Prostate gland (tissue), 2 donors: ENCODE measurements around the gene GAK. TPM values are rescaled to one million over a fixed set of nuclear protein-coding genes. Genes with fewer than 3 reads are reported as not detected.

ENCODE experiments used
- DNase-seq: peaks from one replicate; pipeline ENCODE4 v3.0.0-alpha.2; 2019; ENCODE audit warnings: low spot score
- H3K27ac ChIP-seq, 2 donors: fragments of 200-600 bp; sonication (generic); 2 replicates each; pipeline ENCODE4 v1.5.1; 2017 to 2019
- H3K27me3 ChIP-seq: fragments of 200-600 bp; sonication (generic); replicated peaks from 2 replicates; pipeline ENCODE4 v1.5.1; 2019; ENCODE audit not compliant: insufficient read depth
- H3K36me3 ChIP-seq, 2 donors: fragments of 200-600 bp; sonication (generic); 1 replicate in 1 of 2; 2 replicates in 1 of 2; pipeline versions ENCODE4 v1.5.1 to v1.8.1; 2017 to 2019
- H3K4me1 ChIP-seq: fragments of 200-600 bp; sonication (generic); replicated peaks from 2 replicates; pipeline ENCODE4 v1.5.1; 2019
- H3K4me3 ChIP-seq, 2 donors: fragments of 200-600 bp; sonication (generic); 2 replicates each; pipeline ENCODE4 v1.5.1; 2017 to 2019
- H3K9me3 ChIP-seq: fragments of 200-600 bp; sonication (generic); 2 replicates; pipeline ENCODE4 v1.5.1; 2017
- CTCF ChIP-seq, 4 experiments: fragments of 200-600 bp in 2 of 4; fragments of 450-650 bp in 2 of 4; sonication (generic) in 2 of 4; IDR thresholded peaks; 1 replicate in 3 of 4; 2 replicates in 1 of 4; pipeline ENCODE4 v1.5.1; 2016 to 2019; ENCODE audit warnings: antibody characterized with exemption in 4 of 4, mild to moderate bottlenecking in 2 of 4, moderate library complexity in 2 of 4
- POLR2A ChIP-seq: fragments of 450-650 bp; IDR thresholded peaks from one replicate; pipeline ENCODE4 v1.6.1; 2016; ENCODE audit warnings: antibody characterized with exemption, mild to moderate bottlenecking
- POLR2AphosphoS5 ChIP-seq: sonication (generic); formaldehyde crosslinking; IDR thresholded peaks from one replicate; pipeline ENCODE4 v1.6.1; 2017; ENCODE audit warnings: antibody characterized with exemption
- WGBS: methylation state at CpG from one replicate; pipeline ENCODE4 v1.1.5; 2018; 5-methylcytosine and 5-hydroxymethylcytosine counted together
- intact Hi-C: fragments of 100-400 bp; cut with DNase I; formaldehyde crosslinking; loops from one replicate; pipeline ENCODE4 v1.14.2; 2022
- total RNA-seq, 2 donors: library from RNA; depleted of rRNA; stranded (reverse); fragments of >200 nt; gene quantifications; one replicate each; pipeline ENCODE4 v1.1.0, GENCODE V29; 2016

The GAK gene
- total RNA-seq, 2 donors from 2014 or later = 158 to 181 TPM

DNA sequence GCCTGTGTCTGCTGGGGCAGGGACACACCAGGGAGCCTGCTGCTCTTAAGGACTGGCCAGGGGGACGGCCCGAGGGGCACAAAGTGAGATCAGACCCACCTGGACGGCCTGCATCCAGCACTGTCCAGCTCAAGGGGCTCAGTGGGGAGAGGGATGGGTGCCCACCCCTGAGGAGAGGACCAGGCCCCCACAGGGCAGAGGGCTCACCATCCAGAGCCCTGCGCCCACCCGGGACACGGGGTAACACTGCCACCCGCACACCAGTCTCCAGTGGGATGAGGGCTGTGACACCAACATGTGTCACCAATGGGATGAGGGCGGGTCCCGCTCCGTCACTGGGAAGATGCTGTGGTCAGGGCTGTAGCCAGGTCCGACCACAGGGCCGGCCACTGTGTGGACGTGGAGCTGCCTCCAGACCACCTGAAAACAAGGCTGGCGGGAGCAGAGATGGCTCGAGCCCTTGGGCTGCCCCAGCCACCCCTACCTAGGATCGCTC lies 28.1 kb upstream of the GAK start:
- Histone ChIP-seq H3K4me3 (no peak overlapping the region), H3K9me3 (no peaks in the 10 kb centered on the region), H3K36me3 (no peaks in the 10 kb centered on the region), H3K4me1 (no peaks in the 10 kb centered on the region), H3K27me3 (no peaks in the 10 kb centered on the region), H3K27ac (no peak overlapping the region)
- DNase-seq = no peak
- intact Hi-C loops = no loop called here
- 88% methylated on average over 14 of the region's 16 CpGs for WGBS
- no peak for TF ChIP-seq CTCF (IDR thresholded peaks at IDR 0.05)

DNA sequence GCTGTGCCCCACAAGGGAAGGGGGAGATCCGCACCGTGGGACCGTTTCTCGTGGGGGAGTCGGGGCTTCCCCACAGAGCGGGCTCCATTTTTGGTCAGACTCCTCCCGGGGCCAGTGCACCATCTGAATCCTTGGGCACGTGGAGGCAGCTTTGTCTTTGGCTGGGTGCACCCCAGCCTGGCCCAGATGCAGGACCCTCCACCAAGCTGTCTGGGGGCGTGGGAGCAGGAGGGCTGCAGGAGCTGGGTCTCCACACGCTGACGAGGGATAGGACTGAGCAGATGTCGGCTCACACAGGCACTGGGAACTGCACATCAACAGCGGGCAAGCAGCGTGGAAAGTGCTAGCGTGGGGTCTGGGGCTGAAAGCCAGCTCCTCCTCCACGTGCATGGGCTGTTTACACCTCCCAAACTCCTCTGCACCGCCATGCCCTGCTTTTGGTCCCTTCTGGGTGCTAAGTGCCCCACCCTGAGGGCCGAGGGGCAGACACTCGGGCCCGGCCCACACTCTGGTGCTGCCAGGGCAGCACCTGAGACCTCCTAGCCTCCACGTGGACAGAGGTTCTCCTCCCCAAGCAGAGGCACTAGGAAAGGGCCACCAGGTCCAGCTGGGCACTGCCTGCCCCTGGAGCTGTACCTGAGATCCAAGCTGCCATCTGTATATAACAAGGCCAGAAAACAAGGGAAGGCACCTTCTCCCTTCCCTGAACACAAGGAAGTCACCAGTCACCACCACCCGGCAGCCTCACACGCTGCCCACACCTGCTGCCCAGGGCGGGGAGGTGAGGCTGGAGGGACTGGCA lies 27.4 kb upstream of the GAK start:
- intact Hi-C loops = no loop called here
- H3K27me3 ChIP-seq = no peaks in the 10 kb centered on the region
- H3K27ac ChIP-seq = no peak overlapping the region
- no peak for TF ChIP-seq CTCF (IDR thresholded peaks at IDR 0.05)
- TF ChIP-seq POLR2AphosphoS5 = no peak
- TF ChIP-seq POLR2A = no peak
- DNase-seq = no peak
- H3K36me3 ChIP-seq = no peaks in the 10 kb centered on the region
- no peaks in the 10 kb centered on the region for H3K9me3 ChIP-seq
- H3K4me3 ChIP-seq = no peak overlapping the region
- WGBS = 89% methylated on average over 23 of the region's 24 CpGs
- no peaks in the 10 kb centered on the region for H3K4me1 ChIP-seq

- no peak for DNase-seq
- WGBS = 80% methylated on average over 17 of the region's 17 CpGs
Measured at GRCh38 chr4:958696-959337, 26.7 kb upstream of the GAK start.

DNA sequence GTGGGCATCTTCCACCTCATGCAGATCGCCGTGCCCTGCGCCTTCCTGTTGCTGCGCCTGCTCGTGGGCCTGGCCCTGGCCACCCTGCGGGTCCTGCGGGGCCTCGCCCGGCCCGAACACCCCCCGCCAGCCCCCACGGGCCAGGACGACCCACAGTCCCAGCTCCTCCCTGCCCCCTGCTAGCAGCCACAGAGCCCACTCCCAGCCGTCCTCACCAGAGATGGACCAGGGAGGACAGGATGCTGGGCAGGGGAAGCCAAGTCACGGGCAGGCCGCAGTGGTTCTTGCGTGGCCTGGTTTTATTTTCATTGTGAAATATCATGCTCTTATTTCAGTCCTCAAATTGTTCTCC lies 26.2 kb upstream of the GAK start:
- intact Hi-C loops = no loop called here
- WGBS = 89% methylated on average over 17 of the region's 17 CpGs
- no peak for TF ChIP-seq POLR2A
- TF ChIP-seq CTCF (IDR thresholded peaks at IDR 0.05) = no peak
- no peak for TF ChIP-seq POLR2AphosphoS5
- H3K9me3 ChIP-seq = no peaks in the 10 kb centered on the region
- H3K4me3 ChIP-seq = no peak overlapping the region
- H3K36me3 ChIP-seq = no peaks in the 10 kb centered on the region
- DNase-seq = no peak
- no peaks in the 10 kb centered on the region for H3K27me3 ChIP-seq
- H3K27ac ChIP-seq = no peak overlapping the region
- H3K4me1 ChIP-seq = no peaks in the 10 kb centered on the region

More at GRCh38 chr4:958696-959337, 26.7 kb upstream of the GAK start:
- H3K4me3 ChIP-seq = no peak overlapping the region
- intact Hi-C loops = no loop called here
- H3K9me3 ChIP-seq = no peaks in the 10 kb centered on the region
- H3K36me3 ChIP-seq = no peaks in the 10 kb centered on the region
- no peak for TF ChIP-seq POLR2AphosphoS5
- no peaks in the 10 kb centered on the region for H3K27me3 ChIP-seq
- H3K4me1 ChIP-seq = no peaks in the 10 kb centered on the region
- no peak overlapping the region for H3K27ac ChIP-seq

DNA sequence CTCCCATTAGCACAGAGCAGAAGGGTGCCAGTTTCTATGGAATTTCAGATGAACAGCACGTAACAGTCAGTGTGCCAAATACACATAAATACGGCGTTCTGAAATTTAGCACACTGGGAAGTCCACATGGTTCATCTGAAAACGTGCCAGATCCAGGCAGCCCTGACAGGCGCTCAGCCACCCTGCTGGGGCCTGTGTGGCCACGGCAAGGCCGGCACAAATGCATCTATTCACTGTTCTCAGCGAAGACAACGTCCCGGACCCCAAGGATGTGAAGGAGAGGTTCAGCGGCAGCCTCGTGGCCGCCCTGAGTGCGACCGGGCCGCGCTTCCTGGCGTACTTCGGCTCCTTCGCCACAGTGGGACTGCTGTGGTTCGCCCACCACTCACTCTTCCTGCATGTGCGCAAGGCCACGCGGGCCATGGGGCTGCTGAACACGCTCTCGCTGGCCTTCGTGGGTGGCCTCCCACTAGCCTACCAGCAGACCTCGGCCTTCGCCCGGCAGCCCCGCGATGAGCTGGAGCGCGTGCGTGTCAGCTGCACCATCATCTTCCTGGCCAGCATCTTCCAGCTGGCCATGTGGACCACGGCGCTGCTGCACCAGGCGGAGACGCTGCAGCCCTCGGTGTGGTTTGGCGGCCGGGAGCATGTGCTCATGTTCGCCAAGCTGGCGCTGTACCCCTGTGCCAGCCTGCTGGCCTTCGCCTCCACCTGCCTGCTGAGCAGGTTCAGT lies 25.6 kb upstream of the GAK start:
- H3K27ac ChIP-seq = no peak overlapping the region
- DNase-seq = no peak
- TF ChIP-seq POLR2AphosphoS5 (no peak), POLR2A (no peak), CTCF (IDR thresholded peaks at IDR 0.05) (no peak)
- WGBS = 89% methylated on average over 40 of the region's 45 CpGs
- no peaks in the 10 kb centered on the region for H3K9me3 ChIP-seq
- no peaks in the 10 kb centered on the region for H3K4me1 ChIP-seq
- intact Hi-C loops = no loop called here
- no peaks in the 10 kb centered on the region for H3K27me3 ChIP-seq
- no peak overlapping the region for H3K4me3 ChIP-seq
- no peaks in the 10 kb centered on the region for H3K36me3 ChIP-seq
